ENCODE results near the gene SLC16A13. TPM values are rescaled to one million over a fixed set of nuclear protein-coding genes. Genes with fewer than 3 reads are reported as not detected.

Gene SLC16A13
- total RNA-seq, 1 experiment from 2014 or later = 7.5 TPM

Other genes with a start within 250 kb of the SLC16A13 start
- gene TEKT1, start 204.3 kb upstream of the SLC16A13 start, total RNA-seq (2022) = 0.27 TPM in 1 of 2 replicates, not detected in the other
- gene ALOX12, start 40.0 kb upstream of the SLC16A13 start, total RNA-seq (2022) = not detected in 2 replicates
- 155 and 209 TPM in 2 replicates for gene RNASEK, start 23.4 kb upstream of the SLC16A13 start, total RNA-seq (2022)
- gene BCL6B, start 13.0 kb upstream of the SLC16A13 start, total RNA-seq (2022) = not detected in 2 replicates
- gene SLC16A11, start 8.1 kb downstream of the SLC16A13 start, total RNA-seq (2022) = not detected in 2 replicates
- not detected in 2 replicates for gene CLEC10A, start 44.2 kb downstream of the SLC16A13 start, total RNA-seq (2022)
- not detected in 2 replicates for gene ASGR2, start 78.8 kb downstream of the SLC16A13 start, total RNA-seq (2022)
- gene ASGR1, start 143.4 kb downstream of the SLC16A13 start, total RNA-seq (2022) = 0.37 and 0.59 TPM in 2 replicates
- gene DLG4, start 183.8 kb downstream of the SLC16A13 start, total RNA-seq (2022) = 7.6 TPM in 2 replicates
- 387 and 413 TPM in 2 replicates for gene ACADVL, start 183.9 kb downstream of the SLC16A13 start, total RNA-seq (2022)
- gene DVL2, start 198.5 kb downstream of the SLC16A13 start, total RNA-seq (2022) = 34.9 and 37.4 TPM in 2 replicates
- 41.8 and 47.1 TPM in 2 replicates for gene PHF23, start 203.4 kb downstream of the SLC16A13 start, total RNA-seq (2022)
- gene GABARAP, start 206.4 kb downstream of the SLC16A13 start, total RNA-seq (2022) = 226 and 294 TPM in 2 replicates
- 145 and 148 TPM in 2 replicates for gene CTDNEP1, start 215.7 kb downstream of the SLC16A13 start, total RNA-seq (2022)
- 81.0 and 91.3 TPM in 2 replicates for gene ELP5, start 216.2 kb downstream of the SLC16A13 start, total RNA-seq (2022)
- gene CLDN7, start 226.5 kb downstream of the SLC16A13 start, total RNA-seq (2022) = 20.8 and 23.9 TPM in 2 replicates
- not detected in 2 replicates for gene SLC2A4, start 245.7 kb downstream of the SLC16A13 start, total RNA-seq (2022)